GM23248 (cell line): ENCODE measurements around the gene RRP36. TPM values are rescaled to one million over a fixed set of nuclear protein-coding genes. Genes with fewer than 3 reads are reported as not detected.

Experiments used
- DNase-seq: peaks from one replicate; pipeline ENCODE4 v3.0.0-alpha.2; 2015
- H2AFZ ChIP-seq: fragments of 200-600 bp; sonication (generic); 2 replicates; pipeline ENCODE4 v1.6.1; 2016; ENCODE audit warnings: antibody characterized with exemption
- H3F3A ChIP-seq: fragments of 200-600 bp; sonication (generic); 2 replicates; pipeline ENCODE4 v1.6.1; 2016; ENCODE audit warnings: mild to moderate bottlenecking, antibody characterized with exemption, mixed run types; ENCODE audit not compliant: insufficient read depth
- H3K27ac ChIP-seq: fragments of 200-600 bp; sonication (generic); 2 replicates; pipeline ENCODE4 v1.5.1; 2016; ENCODE audit warnings: mild to moderate bottlenecking
- H3K27me3 ChIP-seq: fragments of 200-600 bp; sonication (generic); replicated peaks from 2 replicates; pipeline ENCODE4 v1.6.1; 2016; ENCODE audit warnings: mild to moderate bottlenecking; ENCODE audit not compliant: insufficient read depth
- H3K36me3 ChIP-seq: fragments of 200-600 bp; sonication (generic); 2 replicates; pipeline ENCODE4 v1.6.1; 2016; ENCODE audit warnings: low read depth, mild to moderate bottlenecking
- H3K4me1 ChIP-seq: fragments of 200-600 bp; sonication (generic); 2 replicates; pipeline ENCODE4 v1.6.1; 2016; ENCODE audit warnings: mild to moderate bottlenecking; ENCODE audit not compliant: insufficient read depth
- H3K4me2 ChIP-seq: fragments of 200-600 bp; sonication (generic); one replicate; pipeline ENCODE4 v1.6.1; 2016; ENCODE audit warnings: mild to moderate bottlenecking; ENCODE audit not compliant: unreplicated experiment
- H3K4me3 ChIP-seq: fragments of 200-600 bp; sonication (generic); 2 replicates; pipeline ENCODE4 v1.5.1; 2016; ENCODE audit warnings: mild to moderate bottlenecking
- H3K79me2 ChIP-seq: fragments of 200-600 bp; sonication (generic); 2 replicates; pipeline ENCODE4 v1.6.1; 2016; ENCODE audit warnings: mild to moderate bottlenecking; ENCODE audit not compliant: insufficient read depth
- H3K9ac ChIP-seq: fragments of 200-600 bp; sonication (generic); 2 replicates; pipeline ENCODE4 v1.6.1; 2016; ENCODE audit warnings: mild to moderate bottlenecking
- H3K9me2 ChIP-seq: fragments of 200-600 bp; sonication (generic); 2 replicates; pipeline ENCODE4 v1.6.1; 2016; ENCODE audit warnings: mixed run types, mild to moderate bottlenecking, moderate library complexity; ENCODE audit not compliant: insufficient read depth
- H3K9me3 ChIP-seq: fragments of 200-600 bp; sonication (generic); one replicate; pipeline ENCODE4 v1.6.1; 2017; ENCODE audit warnings: low read depth
- H4K20me1 ChIP-seq: fragments of 200-600 bp; sonication (generic); 2 replicates; pipeline ENCODE4 v1.6.0; 2016; ENCODE audit not compliant: insufficient read depth
- EZH2 ChIP-seq: fragments of 200-600 bp; sonication (generic); IDR thresholded peaks from 2 replicates; pipeline ENCODE4 v1.6.1; 2018; ENCODE audit warnings: antibody characterized with exemption, mild to moderate bottlenecking; ENCODE audit not compliant: insufficient read depth, poor library complexity, severe bottlenecking
- EZH2phosphoT487 ChIP-seq: fragments of 200-600 bp; sonication (generic); IDR thresholded peaks from 2 replicates; pipeline ENCODE4 v1.6.1; 2018; ENCODE audit warnings: antibody characterized with exemption, moderate library complexity, mild to moderate bottlenecking, low read depth; ENCODE audit not compliant: insufficient read depth
- WGBS, 2 experiments: methylation state at CpG; one replicate each; pipeline ENCODE4 v1.1.6; 2015 to 2017; ENCODE audit warnings: low lambda C conversion rate in 2 of 2, low coverage in 1 of 2; ENCODE audit errors: missing lambda C conversion rate in 2 of 2; 5-methylcytosine and 5-hydroxymethylcytosine counted together
- in situ Hi-C: fragments of 300-500 bp; cut with MboI; formaldehyde crosslinking; loops from 2 replicates; pipeline ENCODE4 v1.15.0; 2020
- polyA plus RNA-seq: library from polyadenylated mRNA; unstranded; fragments of >200 nt; fragmentation: Nextera tagmentation; extraction: Ambion mirVana; gene quantifications from 2 replicates; pipeline ENCODE4 v1.2.1, GENCODE V29; 2016
- total RNA-seq: library from RNA; depleted of rRNA; stranded (reverse); fragments of >200 nt; shearing (Covaris generic); gene quantifications from 2 replicates; pipeline ENCODE4 v1.2.3, GENCODE V29; 2014

Gene RRP36
- total and polyA plus RNA-seq, 2 experiments from 2014 or later = 58.3 to 74.3 TPM

DNA sequence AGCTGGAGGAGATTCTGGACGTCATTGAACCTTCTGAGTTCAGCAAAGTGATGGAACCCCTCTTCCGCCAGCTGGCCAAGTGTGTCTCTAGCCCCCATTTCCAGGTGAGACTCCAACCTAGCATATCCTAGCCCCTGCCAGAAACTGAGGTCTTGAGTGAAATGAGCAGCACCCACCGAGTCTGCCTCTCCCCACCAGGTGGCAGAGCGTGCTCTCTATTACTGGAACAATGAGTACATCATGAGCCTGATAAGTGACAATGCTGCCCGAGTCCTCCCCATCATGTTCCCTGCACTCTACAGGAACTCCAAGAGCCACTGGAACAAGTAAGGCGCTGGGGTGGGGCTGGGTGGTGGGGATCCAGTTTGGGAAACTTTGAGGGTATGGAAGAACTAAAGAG is 12.3 kb upstream of the RRP36 start:
- in situ Hi-C loops = no loop called here
- Histone ChIP-seq H3K27me3 (no peaks in the 10 kb centered on the region), H3K4me2 (no peak overlapping the region), H3K27ac (no peak overlapping the region), H3F3A (0 out of 2 replicates have a peak, but pooled peaks cover 18% of the 10 kb centered on the region), H3K36me3 (peaks cover 8% of the 10 kb centered on the region; the same call in 1 of the 2 replicates), H3K4me1 (peaks cover 15% of the 10 kb centered on the region), H3K9ac (no peak overlapping the region), H4K20me1 (no peaks in the 10 kb centered on the region), H3K9me3 (no peaks in the 10 kb centered on the region), H3K79me2 (peaks cover 35% of the 10 kb centered on the region), H2AFZ (no peak overlapping the region), H3K9me2 (no peaks in the 10 kb centered on the region), H3K4me3 (no peak overlapping the region)
- WGBS, 2 experiments = 53 to 62% methylated on average over 6 of the region's 6 CpGs
- DNase-seq = peak; percentile 63
- TF ChIP-seq EZH2phosphoT487 = no peak
- TF ChIP-seq EZH2 = no peak

DNA sequence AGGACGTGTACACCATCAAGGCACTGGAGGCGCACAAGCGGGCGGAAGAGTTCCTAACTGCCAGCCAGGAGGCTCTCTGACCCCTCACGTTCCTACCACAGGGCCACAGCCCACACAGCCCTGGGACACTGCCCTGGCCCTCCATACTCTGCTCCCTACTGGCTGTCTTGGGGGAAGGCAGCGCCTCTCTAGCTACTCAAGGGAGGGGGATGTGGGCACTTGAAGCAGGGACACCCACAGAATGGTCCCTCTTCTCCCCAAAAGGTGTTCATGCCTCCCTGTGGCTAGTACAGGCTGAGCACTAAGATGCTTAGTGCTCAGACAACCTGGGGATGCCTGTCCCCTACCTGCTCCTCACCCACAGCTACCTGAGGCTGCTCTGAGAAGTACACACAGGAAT is 10.2 kb upstream of the RRP36 start:
- in situ Hi-C loops = no loop called here
- Histone ChIP-seq H2AFZ (no peak overlapping the region), H3K4me3 (no peak overlapping the region), H4K20me1 (no peaks in the 10 kb centered on the region), H3K79me2 (peaks cover 55% of the 10 kb centered on the region), H3F3A (0 out of 2 replicates have a peak, but pooled peaks cover 13% of the 10 kb centered on the region), H3K9ac (no peak overlapping the region), H3K27ac (no peak overlapping the region), H3K27me3 (no peaks in the 10 kb centered on the region), H3K9me2 (no peaks in the 10 kb centered on the region), H3K4me1 (peaks cover 25% of the 10 kb centered on the region), H3K36me3 (peaks cover 4% of the 10 kb centered on the region; the same call in 1 of the 2 replicates), H3K9me3 (no peaks in the 10 kb centered on the region), H3K4me2 (no peak overlapping the region)
- DNase-seq = no peak
- no peak for TF ChIP-seq EZH2phosphoT487
- no peak for TF ChIP-seq EZH2
- 82 to 85% methylated on average over 6 of the region's 6 CpGs for WGBS, 2 experiments

DNA sequence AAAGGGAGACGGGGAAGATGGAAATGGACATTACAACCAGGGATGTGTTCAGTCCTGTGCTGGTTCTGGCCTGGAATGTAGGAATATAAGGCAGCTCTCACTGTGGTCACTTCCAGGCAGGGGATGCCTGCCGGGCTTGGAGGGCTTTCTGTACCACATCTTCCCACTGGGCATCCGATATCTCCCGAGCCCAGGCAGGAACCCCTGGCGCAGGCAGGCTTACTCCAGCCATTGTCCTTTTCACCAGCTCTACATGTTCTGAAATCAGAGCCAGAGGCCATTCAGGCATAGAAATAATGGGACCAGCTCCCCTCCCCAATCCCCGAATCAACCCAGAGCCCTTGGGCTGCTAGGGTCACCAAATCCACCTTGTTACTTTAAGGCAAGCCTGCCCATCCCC is 9.1 kb upstream of the RRP36 start:
- no peaks in the 10 kb centered on the region for H3K27me3 ChIP-seq
- no peaks in the 10 kb centered on the region; the same call in 1 of the 2 replicates for H4K20me1 ChIP-seq
- peak overlapping the region; percentile 90 for H3K4me3 ChIP-seq
- no peak overlapping the region for H2AFZ ChIP-seq
- no peak for TF ChIP-seq EZH2phosphoT487
- TF ChIP-seq EZH2 = no peak
- peaks cover 4% of the 10 kb centered on the region; the same call in 1 of the 2 replicates for H3K36me3 ChIP-seq
- peaks cover 63% of the 10 kb centered on the region for H3K79me2 ChIP-seq
- peak overlapping the region; percentile 61 for H3K27ac ChIP-seq
- peaks cover 32% of the 10 kb centered on the region for H3K4me1 ChIP-seq
- no peaks in the 10 kb centered on the region for H3K9me3 ChIP-seq
- WGBS, 2 experiments = 59 to 66% methylated on average over 6 of the region's 6 CpGs
- DNase-seq = no peak
- in situ Hi-C loops = no loop called here
- H3K9me2 ChIP-seq = no peaks in the 10 kb centered on the region
- H3K4me2 ChIP-seq = peak overlapping the region; percentile 94
- peak overlapping the region; percentile 88 for H3K9ac ChIP-seq
- 0 out of 2 replicates have a peak, but pooled peaks cover 14% of the 10 kb centered on the region for H3F3A ChIP-seq

DNA sequence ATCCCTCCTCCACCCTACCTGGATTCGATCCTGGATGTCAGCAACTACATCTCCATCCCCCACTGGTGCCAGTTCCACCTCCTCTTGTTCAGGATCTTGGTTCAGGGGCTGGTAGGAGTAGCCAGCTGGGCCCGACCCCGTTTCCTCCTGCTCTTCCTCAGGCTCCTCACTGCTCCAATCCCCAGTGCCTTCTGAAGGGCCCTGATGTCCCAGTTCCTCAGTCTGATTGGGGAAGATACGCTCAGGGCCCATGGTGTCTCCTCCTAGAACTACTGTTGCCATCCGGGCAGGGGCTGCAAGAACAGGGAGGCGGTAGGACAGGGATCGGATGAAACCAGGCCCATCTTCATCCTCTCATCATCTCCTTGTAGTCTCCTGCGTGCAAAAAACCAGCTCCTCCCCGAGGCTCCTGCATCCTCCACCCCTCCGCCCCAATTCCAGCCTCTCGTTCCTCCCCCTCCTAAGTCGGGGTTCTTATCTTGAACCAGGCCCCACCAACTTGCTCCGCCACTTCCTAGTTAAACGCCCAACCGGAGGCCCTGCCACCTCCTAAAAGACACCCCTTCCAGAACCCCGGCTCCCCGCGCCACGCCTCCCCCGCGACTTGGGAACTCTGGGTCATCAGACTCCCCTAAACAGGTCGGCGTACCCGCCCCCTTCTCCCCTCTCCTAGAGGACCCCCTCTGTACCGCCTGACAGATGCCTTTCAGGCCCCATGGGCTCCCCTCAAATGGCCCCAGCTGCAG is 8.2 kb upstream of the RRP36 start:
- peaks cover 10% of the 10 kb centered on the region; the same call in 1 of the 2 replicates for H3K36me3 ChIP-seq
- WGBS, 2 experiments = 4 to 7% methylated on average over 8 to 25 of the region's 25 CpGs
- H4K20me1 ChIP-seq = no peaks in the 10 kb centered on the region; the same call in 1 of the 2 replicates
- 0 out of 2 replicates have a peak, but pooled peaks cover 23% of the 10 kb centered on the region for H3F3A ChIP-seq
- H3K9ac ChIP-seq = peak overlapping the region; percentile 88
- H3K27me3 ChIP-seq = no peaks in the 10 kb centered on the region
- peaks cover 73% of the 10 kb centered on the region for H3K79me2 ChIP-seq
- no peaks in the 10 kb centered on the region for H3K9me3 ChIP-seq
- in situ Hi-C loops = no loop called here
- TF ChIP-seq EZH2phosphoT487 = no peak
- TF ChIP-seq EZH2 = no peak
- H2AFZ ChIP-seq = peak overlapping the region; percentile 90
- DNase-seq = peak; percentile 57
- no peaks in the 10 kb centered on the region for H3K9me2 ChIP-seq
- H3K4me2 ChIP-seq = peak overlapping the region; percentile 94
- H3K4me1 ChIP-seq = peaks cover 32% of the 10 kb centered on the region
- H3K4me3 ChIP-seq = peak overlapping the region; percentile 90
- H3K27ac ChIP-seq = peak overlapping the region; percentile 61
